ENCODE results near the gene PLA2R1.

PLA2R1 gene

GRCh38 chr2:159900343-159900742, 162.1 kb downstream of the PLA2R1 start:
- Histone ChIP-seq H3K4me1 (ENCODE audit: control insufficient read depth, insufficient read depth, low read length) (peaks cover 8% of the 10 kb centered on the region), H3K36me3 (ENCODE audit: control insufficient read depth in 2 of 2, insufficient read depth in 1 of 2, low read length in 2 of 2) (no peaks in the 10 kb centered on the region), H3K9me3 (ENCODE audit: control insufficient read depth, insufficient read depth, low read depth, low read length) (no peaks in the 10 kb centered on the region), H3K27ac (ENCODE audit: extremely low read depth, low read depth, low read length) (no peak overlapping the region), H3K4me3 (ENCODE audit: low read depth, low read length) (no peak overlapping the region)
- ChIA-PET CTCF (interaction anchor here (0.6 to 4.4 kb wide), 4 partner anchors 14 to 279 kb away, joined by 3 to 23 read pairs (median 3); no protein-coding TSS in a partner anchor), POLR2A (no interaction called here)
- no peak for TF ChIP-seq ZBTB48 (tag by site-specific recombination; IDR thresholded peaks at IDR 0.05)
- no peak for TF ChIP-seq ZNF580 (tag by site-specific recombination; IDR thresholded peaks at IDR 0.05)
- TF ChIP-seq ZNF585B (tag by site-specific recombination; IDR thresholded peaks at IDR 0.05), result no peak
- TF ChIP-seq ZSCAN5A (tag by site-specific recombination; IDR thresholded peaks at IDR 0.05), result no peak

- CTCF ChIA-PET, result interaction anchor here (4.4 kb wide), 1 partner anchor 23 kb away, joined by 23 read pairs; no protein-coding TSS in a partner anchor
- POLR2A ChIA-PET, result no interaction called here
- Histone ChIP-seq H3K9me3 (ENCODE audit: control insufficient read depth, insufficient read depth, low read depth, low read length) (no peaks in the 10 kb centered on the region), H3K36me3 (ENCODE audit: control insufficient read depth in 2 of 2, insufficient read depth in 1 of 2, low read length in 2 of 2) (no peaks in the 10 kb centered on the region), H3K4me1 (ENCODE audit: control insufficient read depth, insufficient read depth, low read length) (peaks cover 12% of the 10 kb centered on the region), H3K27ac (ENCODE audit: extremely low read depth, low read depth, low read length) (no peak overlapping the region), H3K4me3 (ENCODE audit: low read depth, low read length) (no peak overlapping the region)
- TF ChIP-seq ZNF146 (tag by site-specific recombination; IDR thresholded peaks at IDR 0.05), result no peak
- no peak for TF ChIP-seq REPIN1 (tag by site-specific recombination; IDR thresholded peaks at IDR 0.05; ENCODE audit: low read depth)
- TF ChIP-seq ZNF292 (tag by site-specific recombination; IDR thresholded peaks at IDR 0.05; ENCODE audit: borderline replicate concordance, low read depth), result no peak
- no peak for TF ChIP-seq ZNF155 (tag by site-specific recombination; IDR thresholded peaks at IDR 0.05)
Observed at GRCh38 chr2:159898441-159898840, 164.0 kb downstream of the PLA2R1 start.

- Histone ChIP-seq H3K9me3 (ENCODE audit: control insufficient read depth, insufficient read depth, low read depth, low read length) (no peaks in the 10 kb centered on the region), H3K4me3 (ENCODE audit: low read depth, low read length) (no peak overlapping the region), H3K27ac (ENCODE audit: extremely low read depth, low read depth, low read length) (no peak overlapping the region), H3K36me3 (ENCODE audit: control insufficient read depth in 2 of 2, insufficient read depth in 1 of 2, low read length in 2 of 2) (no peaks in the 10 kb centered on the region), H3K4me1 (ENCODE audit: control insufficient read depth, insufficient read depth, low read length) (peaks cover 8% of the 10 kb centered on the region)
- POLR2A ChIA-PET, result no interaction called here
- CTCF ChIA-PET, result no interaction called here
- TF ChIP-seq KLF1 (tag by site-specific recombination; IDR thresholded peaks at IDR 0.05), result no peak
- no peak for TF ChIP-seq PRDM1 (tag by site-specific recombination; IDR thresholded peaks at IDR 0.05)
- no peak for TF ChIP-seq HOXD13 (CRISPR knock-in tag; IDR thresholded peaks at IDR 0.05; ENCODE audit: borderline replicate concordance)
- TF ChIP-seq HIC1 (tag by site-specific recombination; IDR thresholded peaks at IDR 0.05), result no peak
- TF ChIP-seq ATF2 (tag by site-specific recombination; IDR thresholded peaks at IDR 0.05; ENCODE audit: low read depth), result no peak
- no peak for TF ChIP-seq ZNF18 (tag by site-specific recombination; IDR thresholded peaks at IDR 0.05)
- TF ChIP-seq KLF9 (tag by site-specific recombination; IDR thresholded peaks at IDR 0.05; ENCODE audit: low read depth), result no peak
- no peak for TF ChIP-seq ZNF174 (tag by site-specific recombination; IDR thresholded peaks at IDR 0.05)
- no peak for TF ChIP-seq MEIS1 (CRISPR knock-in tag; IDR thresholded peaks at IDR 0.05; ENCODE audit: borderline replicate concordance)
- no peak for TF ChIP-seq ZNF302 (tag by site-specific recombination; IDR thresholded peaks at IDR 0.05; ENCODE audit: low read depth)
- no peak for TF ChIP-seq ZSCAN18 (tag by site-specific recombination; IDR thresholded peaks at IDR 0.05)
- TF ChIP-seq ZNF350 (tag by site-specific recombination; IDR thresholded peaks at IDR 0.05), result no peak
- no peak for TF ChIP-seq ZNF324 (tag by site-specific recombination; IDR thresholded peaks at IDR 0.05)
- TF ChIP-seq ZNF391 (tag by site-specific recombination; IDR thresholded peaks at IDR 0.05; ENCODE audit: borderline replicate concordance, low read depth), result no peak
Observed at GRCh38 chr2:159897720-159898119, 164.7 kb downstream of the PLA2R1 start.
